ENCODE measurements around the gene CES3. TPM values are rescaled to one million over a fixed set of nuclear protein-coding genes. Genes with fewer than 3 reads are reported as not detected.

The CES3 gene
- total and polyA plus RNA-seq, 3 donors from 2014 or later = 1.5 to 4.5 (median 4.1) TPM

DNA sequence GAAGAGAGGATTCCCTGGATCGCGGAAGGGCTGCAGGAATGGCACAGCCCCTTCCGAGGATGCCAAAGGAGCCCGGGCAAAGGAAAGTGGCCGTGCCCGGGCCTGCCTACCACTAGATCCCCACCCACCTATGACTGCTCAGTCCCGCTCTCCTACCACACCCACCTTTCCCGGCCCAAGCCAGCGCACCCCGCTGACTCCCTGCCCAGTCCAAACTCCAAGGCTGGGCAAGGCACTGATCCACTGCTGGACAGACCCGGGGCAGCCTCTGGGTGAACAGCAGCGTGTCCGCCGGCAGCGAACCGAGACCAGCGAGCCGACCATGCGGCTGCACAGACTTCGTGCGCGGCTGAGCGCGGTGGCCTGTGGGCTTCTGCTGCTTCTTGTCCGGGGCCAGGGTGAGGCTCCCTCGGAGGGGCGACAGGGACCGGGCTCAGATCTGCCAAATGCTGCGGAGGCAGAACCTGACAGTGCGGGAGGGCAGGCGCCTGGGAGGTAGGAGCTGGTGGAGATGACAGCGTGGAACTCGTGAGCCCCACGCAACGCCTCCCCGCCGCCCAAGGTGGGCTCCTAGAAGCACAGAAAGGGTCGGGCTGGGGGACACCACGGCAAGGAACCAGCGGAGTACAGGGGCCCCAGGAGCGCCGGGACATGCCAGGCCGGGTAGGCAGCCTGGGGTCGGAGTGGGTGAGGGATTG is 25.6 kb upstream of the CES3 start, which contains the start of gene CES2:
Gene CES2, plus strand, starts transcription at position 203 of the 698 bp plus-strand sequence. Its CDS starts 120 bp downstream, at position 323.
- intact Hi-C loops (cut with DNase I; ENCODE audit: low total_unique reads) = no loop called here
- H3K4me3 ChIP-seq = peak within 1 kb of the TSS; percentile 72 to 99
- TF ChIP-seq POLR2A (IDR thresholded peaks at IDR 0.05) = no peak
- TF ChIP-seq, protein P1, sequence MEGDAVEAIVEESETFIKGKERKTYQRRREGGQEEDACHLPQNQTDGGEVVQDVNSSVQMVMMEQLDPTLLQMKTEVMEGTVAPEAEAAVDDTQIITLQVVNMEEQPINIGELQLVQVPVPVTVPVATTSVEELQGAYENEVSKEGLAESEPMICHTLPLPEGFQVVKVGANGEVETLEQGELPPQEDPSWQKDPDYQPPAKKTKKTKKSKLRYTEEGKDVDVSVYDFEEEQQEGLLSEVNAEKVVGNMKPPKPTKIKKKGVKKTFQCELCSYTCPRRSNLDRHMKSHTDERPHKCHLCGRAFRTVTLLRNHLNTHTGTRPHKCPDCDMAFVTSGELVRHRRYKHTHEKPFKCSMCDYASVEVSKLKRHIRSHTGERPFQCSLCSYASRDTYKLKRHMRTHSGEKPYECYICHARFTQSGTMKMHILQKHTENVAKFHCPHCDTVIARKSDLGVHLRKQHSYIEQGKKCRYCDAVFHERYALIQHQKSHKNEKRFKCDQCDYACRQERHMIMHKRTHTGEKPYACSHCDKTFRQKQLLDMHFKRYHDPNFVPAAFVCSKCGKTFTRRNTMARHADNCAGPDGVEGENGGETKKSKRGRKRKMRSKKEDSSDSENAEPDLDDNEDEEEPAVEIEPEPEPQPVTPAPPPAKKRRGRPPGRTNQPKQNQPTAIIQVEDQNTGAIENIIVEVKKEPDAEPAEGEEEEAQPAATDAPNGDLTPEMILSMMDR (IDR thresholded peaks at IDR 0.05) = no peak
- DNase-seq = peak; percentile 50
- H3K4me1 ChIP-seq = peaks cover 27% of the 10 kb centered on the region
- H3K27me3 ChIP-seq = no peaks in the 10 kb centered on the region
- no peaks in the 10 kb centered on the region for H3K9me3 ChIP-seq
- 14 to 30% methylated on average over 24 to 36 of the region's 44 CpGs for WGBS, 2 donors
- no peaks in the 10 kb centered on the region for H3K36me3 ChIP-seq (ENCODE audit: low read depth, missing control alignments)
- peak within 1 kb of the TSS; percentile 82 to 89 for H3K27ac ChIP-seq

DNA sequence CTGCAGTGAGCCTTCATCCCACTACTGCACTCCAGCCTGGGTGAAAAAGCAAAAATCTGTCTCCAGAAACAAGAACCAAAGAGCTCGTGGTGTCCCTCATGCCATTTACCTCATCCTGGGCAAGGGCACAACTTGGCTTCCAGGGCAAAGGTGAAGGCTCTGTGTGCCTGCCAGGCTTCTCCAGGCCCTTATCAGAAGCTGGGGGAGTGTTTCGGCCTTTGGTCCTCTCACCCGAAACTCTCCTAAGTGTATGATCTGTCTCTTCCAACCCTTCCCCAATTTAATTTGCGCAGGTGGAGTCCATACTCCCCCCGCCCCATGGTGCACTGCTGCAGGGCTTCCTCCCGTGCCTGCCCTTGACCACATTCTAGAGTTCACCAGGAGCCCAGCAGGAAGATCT is 24.6 kb upstream of the CES3 start:
- no peak overlapping the region for H3K4me3 ChIP-seq
- H3K4me1 ChIP-seq = peaks cover 27% of the 10 kb centered on the region
- H3K27ac ChIP-seq = no peak overlapping the region
- H3K9me3 ChIP-seq = no peaks in the 10 kb centered on the region
- no peaks in the 10 kb centered on the region for H3K27me3 ChIP-seq
- intact Hi-C loops (cut with DNase I; ENCODE audit: low total_unique reads) = no loop called here
- WGBS, 2 donors = 57 to 59% methylated on average over 6 of the region's 6 CpGs
- DNase-seq = no peak
- H3K36me3 ChIP-seq (ENCODE audit: low read depth, missing control alignments) = no peaks in the 10 kb centered on the region
- TF ChIP-seq POLR2A (IDR thresholded peaks at IDR 0.05) = no peak
- TF ChIP-seq, protein P1 (IDR thresholded peaks at IDR 0.05) = no peak

- intact Hi-C loops (cut with DNase I; ENCODE audit: low total_unique reads) = no loop called here
- Histone ChIP-seq H3K27ac (no peak overlapping the region), H3K36me3 (ENCODE audit: low read depth, missing control alignments) (no peaks in the 10 kb centered on the region), H3K9me3 (no peaks in the 10 kb centered on the region), H3K4me1 (peaks cover 27% of the 10 kb centered on the region), H3K27me3 (no peaks in the 10 kb centered on the region), H3K4me3 (no peak overlapping the region)
- 88 to 92% methylated on average over 4 of the region's 4 CpGs for WGBS, 2 donors
- no peak for TF ChIP-seq POLR2A (IDR thresholded peaks at IDR 0.05)
- TF ChIP-seq, protein P1 (IDR thresholded peaks at IDR 0.05) = no peak
- DNase-seq = no peak
Measured at GRCh38 chr16:66936889-66937554, 24.0 kb upstream of the CES3 start.

GRCh38 chr16:66937725-66938337 is 23.2 kb upstream of the CES3 start:
- intact Hi-C loops (cut with DNase I; ENCODE audit: low total_unique reads) = no loop called here
- no peak overlapping the region for H3K4me3 ChIP-seq
- H3K4me1 ChIP-seq = peaks cover 26% of the 10 kb centered on the region
- no peaks in the 10 kb centered on the region for H3K9me3 ChIP-seq
- no peaks in the 10 kb centered on the region for H3K27me3 ChIP-seq
- 91 to 92% methylated on average over 2 to 10 of the region's 10 CpGs for WGBS, 2 donors
- H3K27ac ChIP-seq = no peak overlapping the region
- DNase-seq = no peak
- no peak for TF ChIP-seq POLR2A (IDR thresholded peaks at IDR 0.05)
- TF ChIP-seq, protein P1 (IDR thresholded peaks at IDR 0.05) = no peak
- H3K36me3 ChIP-seq (ENCODE audit: low read depth, missing control alignments) = no peaks in the 10 kb centered on the region

All from testis (tissue), 3 donors.